Neutrophil (primary cell): Measurements from ENCODE around the gene OR2H2.

Experiments used
- H3K27ac ChIP-seq: fragments of 200-600 bp; sonication (generic); 2 replicates; pipeline ENCODE4 v1.5.1; 2016; ENCODE audit warnings: mild to moderate bottlenecking, moderate library complexity
- H3K27me3 ChIP-seq: fragments of 200-600 bp; sonication (generic); 2 replicates; pipeline ENCODE4 v1.6.0; 2016; ENCODE audit warnings: mild to moderate bottlenecking
- H3K36me3 ChIP-seq: fragments of 200-600 bp; sonication (generic); 2 replicates; pipeline ENCODE4 v1.5.1; 2017
- H3K4me1 ChIP-seq, 2 experiments: fragments of 200-600 bp in 1 of 2; sonication (generic) in 1 of 2; 1 replicate in 1 of 2; 2 replicates in 1 of 2; pipeline versions ENCODE4 v1.5.1 to v1.6.1; 2013 to 2016; ENCODE audit warnings: low read depth in 1 of 2, low read length in 1 of 2, mild to moderate bottlenecking in 1 of 2, moderate library complexity in 1 of 2; ENCODE audit not compliant: control insufficient read depth in 1 of 2, insufficient read depth in 1 of 2
- H3K4me3 ChIP-seq, 2 experiments: fragments of 200-600 bp in 1 of 2; sonication (generic) in 1 of 2; 1 replicate in 1 of 2; 2 replicates in 1 of 2; pipeline ENCODE4 v1.5.1; 2013 to 2016; ENCODE audit warnings: low read depth in 1 of 2, low read length in 1 of 2, mild to moderate bottlenecking in 1 of 2, moderate library complexity in 1 of 2
- H3K9me3 ChIP-seq: fragments of 200-600 bp; sonication (generic); 2 replicates; pipeline ENCODE4 v1.5.1; 2016
- CTCF ChIP-seq: fragments of 200-600 bp; sonication (generic); IDR thresholded peaks from 2 replicates; pipeline ENCODE4 v1.5.1; 2016; ENCODE audit warnings: antibody characterized with exemption

The OR2H2 gene

GRCh38 chr6:29567991-29568390, 16.9 kb upstream of the OR2H2 start:
- peaks cover 58% of the 10 kb centered on the region for H3K27me3 ChIP-seq
- H3K4me1 ChIP-seq = no peaks in the 10 kb centered on the region
- no peak overlapping the region for H3K4me3 ChIP-seq
- no peak for TF ChIP-seq CTCF
- H3K36me3 ChIP-seq = no peaks in the 10 kb centered on the region
- H3K27ac ChIP-seq = no peak overlapping the region
- H3K9me3 ChIP-seq = no peaks in the 10 kb centered on the region

GRCh38 chr6:29576056-29576455, 8.9 kb upstream of the OR2H2 start:
- Histone ChIP-seq H3K9me3 (no peaks in the 10 kb centered on the region), H3K4me3 (no peak overlapping the region), H3K27ac (no peak overlapping the region), H3K27me3 (peaks cover 59% of the 10 kb centered on the region), H3K36me3 (no peaks in the 10 kb centered on the region), H3K4me1 (no peaks in the 10 kb centered on the region)
- no peak for TF ChIP-seq CTCF

GRCh38 chr6:29577544-29577943, 7.4 kb upstream of the OR2H2 start:
- Histone ChIP-seq H3K27ac (no peak overlapping the region), H3K4me3 (no peak overlapping the region), H3K27me3 (peaks cover 54% of the 10 kb centered on the region), H3K9me3 (no peaks in the 10 kb centered on the region), H3K4me1 (no peaks in the 10 kb centered on the region), H3K36me3 (no peaks in the 10 kb centered on the region)
- TF ChIP-seq CTCF = no peak

- no peaks in the 10 kb centered on the region for H3K36me3 ChIP-seq
- H3K4me3 ChIP-seq = no peak overlapping the region
- H3K4me1 ChIP-seq = no peaks in the 10 kb centered on the region
- no peak overlapping the region for H3K27ac ChIP-seq
- peak; percentile 75 for TF ChIP-seq CTCF
- no peaks in the 10 kb centered on the region for H3K9me3 ChIP-seq
- H3K27me3 ChIP-seq = peaks cover 32% of the 10 kb centered on the region
These were observed 4.6 kb downstream of the OR2H2 start for GRCh38 chr6:29589423-29590048.

GRCh38 chr6:29590218-29590808, 5.4 kb downstream of the OR2H2 start:
- Histone ChIP-seq H3K27ac (no peak overlapping the region), H3K27me3 (peaks cover 29% of the 10 kb centered on the region), H3K4me3 (no peak overlapping the region), H3K9me3 (no peaks in the 10 kb centered on the region), H3K4me1 (no peaks in the 10 kb centered on the region), H3K36me3 (no peaks in the 10 kb centered on the region)
- TF ChIP-seq CTCF = no peak
